Type B pancreatic cell (in vitro differentiated cells): ENCODE data around the gene NTM. TPM values are rescaled to one million over a fixed set of nuclear protein-coding genes. Genes with fewer than 3 reads are reported as not detected.

Source experiments
- DNase-seq: peaks from one replicate; pipeline ENCODE4 v3.0.0; 2021; ENCODE audit warnings: mixed read lengths; ENCODE audit not compliant: unreplicated experiment; ENCODE audit errors: extremely low spot score
- H3K27ac Mint-ChIP-seq: 2 replicates; pipeline ENCODE4 v1.8.0; 2021; ENCODE audit warnings: mild to moderate bottlenecking, mixed read lengths
- H3K27me3 Mint-ChIP-seq: 2 replicates; pipeline ENCODE4 v1.8.0; 2021; ENCODE audit warnings: mixed read lengths
- H3K36me3 Mint-ChIP-seq: 2 replicates; pipeline ENCODE4 v1.8.0; 2021; ENCODE audit warnings: mixed read lengths
- H3K4me1 Mint-ChIP-seq: one replicate; pipeline ENCODE4 v1.8.0; 2021; ENCODE audit warnings: mixed read lengths; ENCODE audit not compliant: unreplicated experiment
- H3K4me3 Mint-ChIP-seq: 2 replicates; pipeline ENCODE4 v1.8.0; 2021; ENCODE audit warnings: mild to moderate bottlenecking, mixed read lengths
- H3K9me3 Mint-ChIP-seq: 2 replicates; pipeline ENCODE4 v1.8.0; 2021; ENCODE audit warnings: mixed read lengths
- CTCF ChIP-seq: fragments of 200-600 bp; sonication (generic); conservative IDR thresholded peaks from 2 replicates; pipeline ENCODE4 v1.5.0; 2021; ENCODE audit warnings: antibody characterized with exemption, mild to moderate bottlenecking
- total RNA-seq: library from RNA; stranded (reverse); gene quantifications from 2 replicates; pipeline ENCODE4 v1.2.1, GENCODE V29; 2021; ENCODE audit warnings: low replicate concordance

NTM gene
- total RNA-seq, 1 donor from 2014 or later, result 19.2 TPM

- H3K36me3 Mint-ChIP-seq, result no peaks in the 10 kb centered on the region
- no peaks in the 10 kb centered on the region for H3K4me1 Mint-ChIP-seq
- no peak overlapping the region for H3K27ac Mint-ChIP-seq
- no peak for TF ChIP-seq CTCF
- no peak for DNase-seq
- no peak overlapping the region for H3K4me3 Mint-ChIP-seq
- peaks cover 23% of the 10 kb centered on the region for H3K27me3 Mint-ChIP-seq
- H3K9me3 Mint-ChIP-seq, result no peaks in the 10 kb centered on the region
Observed at GRCh38 chr11:132257871-132258270, 887.5 kb downstream of the NTM start.

- no peak overlapping the region for H3K27ac Mint-ChIP-seq
- no peaks in the 10 kb centered on the region for H3K4me1 Mint-ChIP-seq
- peaks cover 6% of the 10 kb centered on the region for H3K9me3 Mint-ChIP-seq
Observed at GRCh38 chr11:132258875-132259274, 888.5 kb downstream of the NTM start.

GRCh38 chr11:132260636-132261035 lies 890.2 kb downstream of the NTM start:
- peaks cover 6% of the 10 kb centered on the region for H3K9me3 Mint-ChIP-seq
- DNase-seq, result no peak
- H3K4me1 Mint-ChIP-seq, result no peaks in the 10 kb centered on the region
- no peak overlapping the region for H3K27ac Mint-ChIP-seq
- no peak for TF ChIP-seq CTCF
- peaks cover 24% of the 10 kb centered on the region for H3K27me3 Mint-ChIP-seq
- no peak overlapping the region for H3K4me3 Mint-ChIP-seq
- H3K36me3 Mint-ChIP-seq, result no peaks in the 10 kb centered on the region

More at GRCh38 chr11:132258875-132259274, 888.5 kb downstream of the NTM start:
- DNase-seq, result no peak
- no peak overlapping the region for H3K4me3 Mint-ChIP-seq
- no peaks in the 10 kb centered on the region for H3K36me3 Mint-ChIP-seq
- peaks cover 24% of the 10 kb centered on the region for H3K27me3 Mint-ChIP-seq
- TF ChIP-seq CTCF, result no peak

- TF ChIP-seq CTCF, result no peak
- H3K27ac Mint-ChIP-seq, result no peak overlapping the region
- peaks cover 6% of the 10 kb centered on the region for H3K9me3 Mint-ChIP-seq
- peaks cover 20% of the 10 kb centered on the region for H3K27me3 Mint-ChIP-seq
- DNase-seq, result no peak
- H3K36me3 Mint-ChIP-seq, result no peaks in the 10 kb centered on the region
- H3K4me3 Mint-ChIP-seq, result no peak overlapping the region
- no peaks in the 10 kb centered on the region for H3K4me1 Mint-ChIP-seq
Observed at GRCh38 chr11:132263241-132263640, 892.8 kb downstream of the NTM start.

- DNase-seq, result no peak
- no peak for TF ChIP-seq CTCF
- no peaks in the 10 kb centered on the region for H3K4me1 Mint-ChIP-seq
- peaks cover 15% of the 10 kb centered on the region for H3K27me3 Mint-ChIP-seq
- peaks cover 6% of the 10 kb centered on the region for H3K9me3 Mint-ChIP-seq
- H3K4me3 Mint-ChIP-seq, result no peak overlapping the region
- H3K36me3 Mint-ChIP-seq, result no peaks in the 10 kb centered on the region
- no peak overlapping the region for H3K27ac Mint-ChIP-seq
Observed at GRCh38 chr11:132263875-132264274, 893.5 kb downstream of the NTM start.

- Mint-ChIP-seq H3K36me3 (no peaks in the 10 kb centered on the region), H3K27me3 (peaks cover 15% of the 10 kb centered on the region), H3K4me3 (no peak overlapping the region), H3K27ac (no peak overlapping the region), H3K9me3 (peaks cover 6% of the 10 kb centered on the region), H3K4me1 (no peaks in the 10 kb centered on the region)
- DNase-seq, result no peak
- no peak for TF ChIP-seq CTCF
Observed at GRCh38 chr11:132264616-132265015, 894.2 kb downstream of the NTM start.
